H9 (cell line): ENCODE measurements around the gene ATP6V1C2. TPM values are rescaled to one million over a fixed set of nuclear protein-coding genes. Genes with fewer than 3 reads are reported as not detected.

ENCODE experiments used
- DNase-seq: peaks from one replicate; pipeline ENCODE4 v3.0.0-alpha.2; 2017
- H2AFZ ChIP-seq: one replicate; pipeline ENCODE4 v1.6.1; 2013; ENCODE audit warnings: mild to moderate bottlenecking, low read length, control low read depth, moderate library complexity
- H2AK5ac ChIP-seq: 2 replicates; pipeline ENCODE4 v1.6.1; 2013; ENCODE audit warnings: low read length, control low read depth, mixed read lengths; ENCODE audit not compliant: insufficient read length
- H2BK120ac ChIP-seq: one replicate; pipeline ENCODE4 v1.6.1; 2013; ENCODE audit warnings: low read depth, mild to moderate bottlenecking, low read length, control low read depth, inconsistent platforms; ENCODE audit not compliant: poor library complexity, severe bottlenecking
- H2BK12ac ChIP-seq: 2 replicates; pipeline ENCODE4 v1.6.1; 2013; ENCODE audit warnings: low read length, control low read depth, mixed read lengths, low read depth; ENCODE audit not compliant: insufficient read length
- H2BK15ac ChIP-seq: 2 replicates; pipeline ENCODE4 v1.6.1; 2013; ENCODE audit warnings: low read depth, low read length, control low read depth
- H2BK20ac ChIP-seq: one replicate; pipeline ENCODE4 v1.6.1; 2013; ENCODE audit warnings: low read depth, mild to moderate bottlenecking, low read length, control low read depth, inconsistent platforms; ENCODE audit not compliant: poor library complexity, severe bottlenecking
- H2BK5ac ChIP-seq: 2 replicates; pipeline ENCODE4 v1.6.1; 2013; ENCODE audit warnings: low read length, control low read depth, mixed read lengths; ENCODE audit not compliant: insufficient read length
- H3K14ac ChIP-seq: 2 replicates; pipeline ENCODE4 v1.6.1; 2013; ENCODE audit warnings: low read length, control low read depth; ENCODE audit not compliant: insufficient read depth
- H3K18ac ChIP-seq: 2 replicates; pipeline ENCODE4 v1.6.1; 2013; ENCODE audit warnings: low read depth, mild to moderate bottlenecking, mixed read lengths, low read length, control low read depth; ENCODE audit not compliant: insufficient read length
- H3K23ac ChIP-seq: 2 replicates; pipeline ENCODE4 v1.6.1; 2013; ENCODE audit warnings: low read length, control low read depth, mixed read lengths, low read depth; ENCODE audit not compliant: insufficient read length
- H3K23me2 ChIP-seq: 2 replicates; pipeline ENCODE4 v1.6.1; 2013; ENCODE audit warnings: low read depth, mild to moderate bottlenecking, mixed read lengths, low read length, control low read depth; ENCODE audit not compliant: insufficient read length, poor library complexity, severe bottlenecking
- H3K27ac ChIP-seq: 2 replicates; pipeline ENCODE4 v1.5.1; 2013; ENCODE audit warnings: low read length, control low read depth, mixed read lengths, low read depth; ENCODE audit not compliant: insufficient read length
- H3K27me3 ChIP-seq: 2 replicates; pipeline ENCODE4 v1.6.1; 2013; ENCODE audit warnings: low read length, control low read depth, inconsistent platforms; ENCODE audit not compliant: insufficient read depth
- H3K4ac ChIP-seq: 2 replicates; pipeline ENCODE4 v1.6.1; 2013; ENCODE audit warnings: low read depth, mild to moderate bottlenecking, control low read depth, inconsistent platforms, low read length, moderate library complexity
- H3K4me1 ChIP-seq: 2 replicates; pipeline ENCODE4 v1.6.1; 2013; ENCODE audit warnings: low read length, control low read depth, inconsistent platforms; ENCODE audit not compliant: insufficient read depth
- H3K4me2 ChIP-seq: 2 replicates; pipeline ENCODE4 v1.6.1; 2013; ENCODE audit warnings: low read length, control low read depth, mixed read lengths; ENCODE audit not compliant: insufficient read length, insufficient read depth
- H3K56ac ChIP-seq: 2 replicates; pipeline ENCODE4 v1.6.1; 2013; ENCODE audit warnings: low read depth, mild to moderate bottlenecking, mixed read lengths, low read length, control low read depth; ENCODE audit not compliant: insufficient read length
- H3K79me1 ChIP-seq: 2 replicates; pipeline ENCODE4 v1.6.1; 2013; ENCODE audit warnings: low read depth, mild to moderate bottlenecking, moderate library complexity, low read length, control low read depth, inconsistent platforms; ENCODE audit not compliant: insufficient read depth, poor library complexity, severe bottlenecking
- H3K79me2 ChIP-seq: 2 replicates; pipeline ENCODE4 v1.6.1; 2013; ENCODE audit warnings: low read length, control low read depth, inconsistent platforms; ENCODE audit not compliant: insufficient read depth
- H3K9ac ChIP-seq: 2 replicates; pipeline ENCODE4 v1.6.1; 2013; ENCODE audit warnings: low read length, control low read depth, mixed read lengths; ENCODE audit not compliant: insufficient read length; ENCODE audit errors: extremely low read depth
- H3K9me3 ChIP-seq: one replicate; pipeline ENCODE4 v1.6.1; 2013; ENCODE audit warnings: low read depth, low read length, inconsistent platforms; ENCODE audit not compliant: control insufficient read depth
- H3T11ph ChIP-seq: one replicate; pipeline ENCODE4 v1.6.1; 2013; ENCODE audit warnings: mild to moderate bottlenecking, low read length, control low read depth, inconsistent platforms
- H4K20me1 ChIP-seq: one replicate; pipeline ENCODE4 v1.6.1; 2013; ENCODE audit not compliant: control insufficient read depth, insufficient read length, insufficient read depth
- H4K5ac ChIP-seq: 2 replicates; pipeline ENCODE4 v1.6.1; 2013; ENCODE audit warnings: low read depth, mild to moderate bottlenecking, mixed read lengths, low read length, control low read depth; ENCODE audit not compliant: insufficient read length
- H4K8ac ChIP-seq: replicated peaks from 2 replicates; pipeline ENCODE4 v1.6.1; 2013; ENCODE audit warnings: low read length, control low read depth, mixed read lengths, low read depth; ENCODE audit not compliant: insufficient read length
- H4K91ac ChIP-seq: 2 replicates; pipeline ENCODE4 v1.6.1; 2013; ENCODE audit warnings: low read depth, mild to moderate bottlenecking, moderate library complexity, mixed read lengths, low read length, control low read depth; ENCODE audit not compliant: insufficient read length
- H3K27ac Mint-ChIP-seq, 3 experiments: 2 replicates in 2 of 3; 3 replicates in 1 of 3; pipeline ENCODE4 v1.8.0; 2020 to 2021; ENCODE audit warnings: mixed read lengths in 3 of 3, mild to moderate bottlenecking in 1 of 3, moderate library complexity in 1 of 3
- H3K27me3 Mint-ChIP-seq: 2 replicates; pipeline ENCODE4 v1.8.0; 2021; ENCODE audit warnings: low read depth, mild to moderate bottlenecking, moderate library complexity, mixed read lengths
- H3K36me3 Mint-ChIP-seq, 3 experiments: 2 replicates in 2 of 3; 3 replicates in 1 of 3; pipeline ENCODE4 v1.8.0; 2020 to 2021; ENCODE audit warnings: low read depth in 3 of 3, mixed read lengths in 3 of 3; ENCODE audit not compliant: insufficient read depth in 1 of 3
- H3K4me1 Mint-ChIP-seq, 2 experiments: 2 replicates each; pipeline ENCODE4 v1.8.0; 2020; ENCODE audit warnings: mixed read lengths in 2 of 2
- H3K4me3 Mint-ChIP-seq, 2 experiments: 2 replicates in 1 of 2; 3 replicates in 1 of 2; pipeline ENCODE4 v1.8.0; 2020 to 2021; ENCODE audit warnings: mild to moderate bottlenecking in 2 of 2, mixed read lengths in 2 of 2, moderate library complexity in 1 of 2
- H3K9me3 Mint-ChIP-seq, 2 experiments: 2 replicates in 1 of 2; 3 replicates in 1 of 2; pipeline ENCODE4 v1.8.0; 2020; ENCODE audit warnings: mild to moderate bottlenecking in 2 of 2, mixed read lengths in 2 of 2, moderate library complexity in 1 of 2
- WGBS: extraction: QIAGEN DNeasy Blood & Tissue Kit; methylation state at CpG from one replicate; pipeline ENCODE4 v1.1.7; 2013; ENCODE audit warnings: missing lambda C conversion rate, low lambda C conversion rate, mixed read lengths; ENCODE audit not compliant: insufficient read length; ENCODE audit errors: extremely low coverage; 5-methylcytosine and 5-hydroxymethylcytosine counted together
- total RNA-seq: library from RNA; stranded (reverse); gene quantifications from 2 replicates; pipeline ENCODE4 v1.2.1, GENCODE V29; 2021
- TF ChIP-seq, protein P1 (sequence below): fragments of 200-600 bp; sonication (generic); conservative IDR thresholded peaks from 3 replicates; pipeline ENCODE4 v1.8.0; 2021; ENCODE audit warnings: antibody characterized with exemption, mild to moderate bottlenecking

The ATP6V1C2 gene
- total RNA-seq, 1 experiment from 2014 or later, result 1.2 TPM

DNA sequence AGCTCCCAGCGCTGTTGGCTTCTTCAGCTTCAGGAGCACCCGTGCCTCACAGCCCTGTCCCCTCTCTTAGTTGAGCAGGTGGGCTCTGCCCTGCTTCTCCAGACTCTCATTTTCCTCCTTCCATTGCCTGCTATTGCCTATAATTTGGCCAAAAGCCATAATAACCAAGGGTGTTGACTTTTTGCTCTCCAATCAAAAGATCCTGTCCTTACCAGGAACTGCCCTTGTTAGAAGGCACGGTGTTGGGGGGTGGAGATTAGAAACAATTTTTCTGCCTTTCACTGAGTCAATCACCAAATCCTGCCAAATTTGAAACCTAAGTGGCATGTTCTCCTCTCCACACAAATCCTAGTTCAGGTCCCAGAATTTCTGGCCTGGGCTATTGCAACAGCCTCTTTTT lies 107.9 kb downstream of the ATP6V1C2 start:
- TF ChIP-seq, protein P1, sequence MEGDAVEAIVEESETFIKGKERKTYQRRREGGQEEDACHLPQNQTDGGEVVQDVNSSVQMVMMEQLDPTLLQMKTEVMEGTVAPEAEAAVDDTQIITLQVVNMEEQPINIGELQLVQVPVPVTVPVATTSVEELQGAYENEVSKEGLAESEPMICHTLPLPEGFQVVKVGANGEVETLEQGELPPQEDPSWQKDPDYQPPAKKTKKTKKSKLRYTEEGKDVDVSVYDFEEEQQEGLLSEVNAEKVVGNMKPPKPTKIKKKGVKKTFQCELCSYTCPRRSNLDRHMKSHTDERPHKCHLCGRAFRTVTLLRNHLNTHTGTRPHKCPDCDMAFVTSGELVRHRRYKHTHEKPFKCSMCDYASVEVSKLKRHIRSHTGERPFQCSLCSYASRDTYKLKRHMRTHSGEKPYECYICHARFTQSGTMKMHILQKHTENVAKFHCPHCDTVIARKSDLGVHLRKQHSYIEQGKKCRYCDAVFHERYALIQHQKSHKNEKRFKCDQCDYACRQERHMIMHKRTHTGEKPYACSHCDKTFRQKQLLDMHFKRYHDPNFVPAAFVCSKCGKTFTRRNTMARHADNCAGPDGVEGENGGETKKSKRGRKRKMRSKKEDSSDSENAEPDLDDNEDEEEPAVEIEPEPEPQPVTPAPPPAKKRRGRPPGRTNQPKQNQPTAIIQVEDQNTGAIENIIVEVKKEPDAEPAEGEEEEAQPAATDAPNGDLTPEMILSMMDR, result no peak
- H4K20me1 ChIP-seq, result no peaks in the 10 kb centered on the region
- no peaks in the 10 kb centered on the region for H3K36me3 Mint-ChIP-seq
- no peak overlapping the region for H3K27ac Mint-ChIP-seq
- H3K4ac ChIP-seq, result no peak overlapping the region
- H3K27me3 ChIP-seq, result no peaks in the 10 kb centered on the region
- no peak overlapping the region for H2BK20ac ChIP-seq
- no peaks in the 10 kb centered on the region for H3K23me2 ChIP-seq
- DNase-seq, result no peak
- H4K8ac ChIP-seq, result no peak overlapping the region
- no peak overlapping the region for H2BK120ac ChIP-seq
- peaks cover 44% of the 10 kb centered on the region for H3K27me3 Mint-ChIP-seq
- no peak overlapping the region for H2BK15ac ChIP-seq
- H3K18ac ChIP-seq, result no peak overlapping the region
- no peak overlapping the region for H3K4me2 ChIP-seq
- no CpG with 5 or more reads among the region's 3 CpGs for WGBS
- no peaks in the 10 kb centered on the region for H3K79me2 ChIP-seq
- no peaks in the 10 kb centered on the region; the same call in 1 of the 2 replicates for H3K4me1 ChIP-seq
- no peak overlapping the region for H3K9ac ChIP-seq
- no peak overlapping the region for H3K27ac ChIP-seq
- H3K9me3 ChIP-seq, result no peaks in the 10 kb centered on the region
- H3T11ph ChIP-seq, result no peak overlapping the region
- H4K91ac ChIP-seq, result no peak overlapping the region
- no peak overlapping the region for H3K14ac ChIP-seq
- no peak overlapping the region for H3K23ac ChIP-seq
- no peak overlapping the region for H2AK5ac ChIP-seq
- peaks cover 12 to 14% of the 10 kb centered on the region in 2 experiments for H3K4me1 Mint-ChIP-seq
- H3K9me3 Mint-ChIP-seq, result no peaks in the 10 kb centered on the region
- no peak overlapping the region for H2BK12ac ChIP-seq
- H4K5ac ChIP-seq, result no peak overlapping the region
- H3K56ac ChIP-seq, result no peak overlapping the region
- H2BK5ac ChIP-seq, result no peak overlapping the region
- H3K79me1 ChIP-seq, result no peaks in the 10 kb centered on the region
- no peak overlapping the region for H3K4me3 Mint-ChIP-seq
- no peak overlapping the region for H2AFZ ChIP-seq
